Measurements from ENCODE around the gene EXOC2. TPM values are rescaled to one million over a fixed set of nuclear protein-coding genes. Genes with fewer than 3 reads are reported as not detected.

The EXOC2 gene
- total and polyA plus RNA-seq, 2 donors (not counting 1 experiment from before 2014, with no cell fraction given), result 12.2 to 45.0 TPM

DNA sequence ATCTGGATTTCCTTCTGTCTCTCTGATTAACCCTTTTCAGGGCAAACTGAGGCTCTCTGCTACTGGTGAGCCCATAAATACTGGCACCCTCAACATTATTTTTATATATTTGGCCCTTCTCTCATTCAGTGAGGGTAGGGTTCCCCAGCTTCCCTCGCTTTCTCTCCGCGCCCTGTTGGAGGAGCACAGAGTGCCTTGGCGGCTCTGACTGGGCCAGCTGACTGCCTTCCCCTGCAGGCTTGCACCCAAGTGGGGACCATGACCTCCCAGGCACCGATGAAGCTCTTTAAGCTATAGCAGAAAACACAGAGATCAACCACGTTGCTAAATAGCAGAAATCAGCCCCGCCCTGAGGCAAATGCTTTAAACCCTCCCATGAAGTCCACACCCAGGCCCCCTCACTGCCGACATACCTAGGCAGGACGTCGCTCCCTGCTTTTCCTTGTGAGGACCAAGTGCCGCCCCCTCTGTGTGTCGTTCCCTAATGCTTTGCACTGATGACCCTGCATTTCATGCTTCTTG lies 141.0 kb downstream of the EXOC2 start:
- CTCF ChIA-PET, result interaction anchor here (0.7 to 2.7 kb wide), 4 partner anchors 15 to 362 kb away, joined by 3 to 16 read pairs (median 7); partner anchors contain the start of gene IRF4
- H3K4me1 Mint-ChIP-seq, result no peaks in the 10 kb centered on the region

DNA sequence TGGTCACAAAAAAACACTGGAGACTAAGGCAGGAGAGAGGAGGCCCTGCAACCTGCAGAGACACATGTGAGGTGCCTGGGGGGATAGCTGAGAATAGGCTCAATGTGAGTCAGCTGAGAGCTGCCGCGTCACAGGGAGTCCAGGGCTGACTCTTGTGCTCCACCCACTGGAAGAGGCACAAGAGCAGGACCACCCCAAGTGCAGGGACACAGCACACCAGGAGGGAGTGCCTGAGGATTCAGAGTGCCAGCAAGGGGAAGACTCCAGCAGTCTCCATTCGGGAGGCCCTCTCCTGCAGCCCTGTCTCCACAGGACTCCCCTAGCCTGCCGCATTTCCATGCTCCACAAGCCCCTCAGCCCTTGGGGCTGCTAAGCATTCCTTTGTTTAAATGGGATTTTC lies 141.5 kb downstream of the EXOC2 start:
- Mint-ChIP-seq H3K4me1 (no peaks in the 10 kb centered on the region), H3K9me3 (ENCODE audit: insufficient read depth) (no peaks in the 10 kb centered on the region), H3K27me3 (no peaks in the 10 kb centered on the region), H3K4me3 (no peak overlapping the region), H3K27ac (no peak overlapping the region)
- WGBS (ENCODE audit: insufficient coverage), result 90% methylated on average over 4 of the region's 4 CpGs
- no peak overlapping the region for H3K27ac ChIP-seq (ENCODE audit: low read length in 2 of 2)
- H3K36me3 ChIP-seq (replicated peaks in 1 of 2; ENCODE audit: control extremely low read depth in 1 of 2, control insufficient read depth in 1 of 2, extremely low read depth in 1 of 2, insufficient read depth in 2 of 2, low read length in 1 of 2), result peaks cover 0 to 25% of the 10 kb centered on the region in 2 experiments
- CTCF ChIA-PET, result interaction anchor here (0.7 to 2.7 kb wide), 7 partner anchors 15 to 362 kb away, joined by 3 to 16 read pairs (median 4); partner anchors contain the start of gene IRF4
- no peaks in the 10 kb centered on the region for H3K9me3 ChIP-seq (ENCODE audit: control extremely low read depth in 1 of 3, control insufficient read depth in 2 of 3, insufficient read depth in 1 of 3, low read length in 2 of 3)
- POLR2A ChIA-PET, result no interaction called here
- TF ChIP-seq, protein P1, sequence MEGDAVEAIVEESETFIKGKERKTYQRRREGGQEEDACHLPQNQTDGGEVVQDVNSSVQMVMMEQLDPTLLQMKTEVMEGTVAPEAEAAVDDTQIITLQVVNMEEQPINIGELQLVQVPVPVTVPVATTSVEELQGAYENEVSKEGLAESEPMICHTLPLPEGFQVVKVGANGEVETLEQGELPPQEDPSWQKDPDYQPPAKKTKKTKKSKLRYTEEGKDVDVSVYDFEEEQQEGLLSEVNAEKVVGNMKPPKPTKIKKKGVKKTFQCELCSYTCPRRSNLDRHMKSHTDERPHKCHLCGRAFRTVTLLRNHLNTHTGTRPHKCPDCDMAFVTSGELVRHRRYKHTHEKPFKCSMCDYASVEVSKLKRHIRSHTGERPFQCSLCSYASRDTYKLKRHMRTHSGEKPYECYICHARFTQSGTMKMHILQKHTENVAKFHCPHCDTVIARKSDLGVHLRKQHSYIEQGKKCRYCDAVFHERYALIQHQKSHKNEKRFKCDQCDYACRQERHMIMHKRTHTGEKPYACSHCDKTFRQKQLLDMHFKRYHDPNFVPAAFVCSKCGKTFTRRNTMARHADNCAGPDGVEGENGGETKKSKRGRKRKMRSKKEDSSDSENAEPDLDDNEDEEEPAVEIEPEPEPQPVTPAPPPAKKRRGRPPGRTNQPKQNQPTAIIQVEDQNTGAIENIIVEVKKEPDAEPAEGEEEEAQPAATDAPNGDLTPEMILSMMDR (IDR thresholded peaks at IDR 0.05), result no peak
- no peak for TF ChIP-seq EZH2 (IDR thresholded peaks at IDR 0.05; ENCODE audit: borderline replicate concordance, insufficient read depth, low read depth, low read length, poor library complexity, severe bottlenecking)
- H3K27me3 ChIP-seq (replicated peaks in 1 of 4; ENCODE audit: control extremely low read depth in 1 of 4, control insufficient read depth in 3 of 4, insufficient read depth in 4 of 4, low read length in 3 of 4), result no peaks in the 10 kb centered on the region
- H4K20me1 ChIP-seq (ENCODE audit: control insufficient read depth, insufficient read depth, low read length, poor library complexity, severe bottlenecking), result no peaks in the 10 kb centered on the region
- H2AFZ ChIP-seq (ENCODE audit: insufficient read depth, low read depth, low read length, poor library complexity, severe bottlenecking), result no peak overlapping the region
- DNase-seq (peak; percentile 16), ATAC-seq (ENCODE audit: low read depth) (peak; percentile 43)
- H3K9ac ChIP-seq (ENCODE audit: low read length), result no peak overlapping the region
- H3K79me2 ChIP-seq (ENCODE audit: control insufficient read depth, insufficient read depth, low read length), result no peaks in the 10 kb centered on the region
- intact Hi-C loops (cut with micrococcal nuclease), result loop anchor here (2.0 kb wide), 1 partner anchor 363 kb away; no protein-coding TSS in a partner anchor
- H3K4me3 ChIP-seq (ENCODE audit: control extremely low read depth in 1 of 5, extremely low read depth in 1 of 5, insufficient read depth in 1 of 5, low read depth in 2 of 5, low read length in 4 of 5), result no peak overlapping the region
- no peaks in the 10 kb centered on the region for H3K4me1 ChIP-seq (ENCODE audit: control insufficient read depth in 2 of 2, insufficient read depth in 2 of 2, low read length in 2 of 2)
- H3K4me2 ChIP-seq (replicated peaks; ENCODE audit: low read depth, low read length, poor library complexity, severe bottlenecking), result no peak overlapping the region

More for the DNA sequence above, 141.0 kb downstream of the EXOC2 start:
- Histone ChIP-seq H3K4me1 (ENCODE audit: control insufficient read depth in 2 of 2, insufficient read depth in 2 of 2, low read length in 2 of 2) (no peaks in the 10 kb centered on the region), H3K9ac (ENCODE audit: low read length) (no peak overlapping the region), H3K36me3 (replicated peaks in 1 of 2; ENCODE audit: control extremely low read depth in 1 of 2, control insufficient read depth in 1 of 2, extremely low read depth in 1 of 2, insufficient read depth in 2 of 2, low read length in 1 of 2) (peaks cover 0 to 25% of the 10 kb centered on the region in 2 experiments), H3K27ac (ENCODE audit: low read length in 2 of 2) (no peak overlapping the region), H3K4me3 (ENCODE audit: control extremely low read depth in 1 of 5, extremely low read depth in 1 of 5, insufficient read depth in 1 of 5, low read depth in 2 of 5, low read length in 4 of 5) (no peak overlapping the region), H3K9me3 (ENCODE audit: control extremely low read depth in 1 of 3, control insufficient read depth in 2 of 3, insufficient read depth in 1 of 3, low read length in 2 of 3) (no peaks in the 10 kb centered on the region), H4K20me1 (ENCODE audit: control insufficient read depth, insufficient read depth, low read length, poor library complexity, severe bottlenecking) (no peaks in the 10 kb centered on the region), H3K27me3 (replicated peaks in 1 of 4; ENCODE audit: control extremely low read depth in 1 of 4, control insufficient read depth in 3 of 4, insufficient read depth in 4 of 4, low read length in 3 of 4) (no peaks in the 10 kb centered on the region), H3K79me2 (ENCODE audit: control insufficient read depth, insufficient read depth, low read length) (no peaks in the 10 kb centered on the region), H2AFZ (ENCODE audit: insufficient read depth, low read depth, low read length, poor library complexity, severe bottlenecking) (no peak overlapping the region), H3K4me2 (replicated peaks; ENCODE audit: low read depth, low read length, poor library complexity, severe bottlenecking) (no peak overlapping the region)
- Mint-ChIP-seq H3K27me3 (no peaks in the 10 kb centered on the region), H3K27ac (no peak overlapping the region), H3K4me3 (no peak overlapping the region), H3K9me3 (ENCODE audit: insufficient read depth) (no peaks in the 10 kb centered on the region)
- DNase-seq (no peak), ATAC-seq (ENCODE audit: low read depth) (no peak)
- 97% methylated on average over 12 of the region's 12 CpGs for WGBS (ENCODE audit: insufficient coverage)
- intact Hi-C loops (cut with micrococcal nuclease), result loop anchor here (2.0 kb wide), 1 partner anchor 363 kb away; no protein-coding TSS in a partner anchor
- no peak for TF ChIP-seq EZH2 (IDR thresholded peaks at IDR 0.05; ENCODE audit: borderline replicate concordance, insufficient read depth, low read depth, low read length, poor library complexity, severe bottlenecking)
- TF ChIP-seq, protein P1 (IDR thresholded peaks at IDR 0.05), result no peak
- POLR2A ChIA-PET, result no interaction called here

All from B cell (primary cell).